GM12891 (cell line): ENCODE results near the gene TSC22D1.

Source experiments
- PAX5 ChIP-seq: IDR thresholded peaks from 2 replicates; pipeline ENCODE4 v1.6.1; 2011; ENCODE audit warnings: low read length, moderate library complexity, mild to moderate bottlenecking; ENCODE audit not compliant: insufficient read depth, severe bottlenecking
- POLR2A ChIP-seq: IDR thresholded peaks from 2 replicates; pipeline ENCODE4 v1.6.1; 2011; ENCODE audit warnings: low read depth, low read length, control low read depth
- POLR2AphosphoS5 ChIP-seq: IDR thresholded peaks from 2 replicates; pipeline ENCODE4 v1.6.1; 2011; ENCODE audit warnings: low read depth, low read length, control low read depth
- POU2F2 ChIP-seq: IDR thresholded peaks from 2 replicates; pipeline ENCODE4 v1.6.1; 2011; ENCODE audit warnings: low read depth, mild to moderate bottlenecking, control low read depth, low read length, moderate library complexity
- SPI1 ChIP-seq: IDR thresholded peaks from 2 replicates; pipeline ENCODE4 v1.6.1; 2011; ENCODE audit warnings: low read depth, low read length, control low read depth
- TAF1 ChIP-seq: IDR thresholded peaks from 2 replicates; pipeline ENCODE4 v1.6.1; 2011; ENCODE audit warnings: low read depth, low read length, control low read depth

DNA sequence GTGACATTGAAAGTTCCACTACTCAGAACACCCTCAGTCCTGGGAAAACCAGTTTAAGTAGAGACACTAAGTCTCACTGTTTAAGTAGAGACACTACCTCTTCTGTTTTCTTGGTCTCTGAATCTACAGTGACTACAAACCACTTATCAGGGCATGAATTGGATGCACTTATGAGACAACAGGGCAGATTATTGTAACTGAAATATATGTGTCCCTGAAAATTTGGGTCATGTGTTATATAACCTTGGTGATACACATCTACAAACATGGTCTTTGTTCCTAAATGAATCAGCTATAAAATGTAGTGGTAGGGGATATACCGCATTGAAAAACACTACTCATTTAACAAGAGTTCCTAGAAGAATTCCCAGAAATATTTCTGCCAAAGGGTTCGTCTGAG lies 146.8 kb downstream of the TSC22D1 start:
- no peak for TF ChIP-seq TAF1
- no peak for TF ChIP-seq POLR2A
- no peak for TF ChIP-seq PAX5
- TF ChIP-seq POLR2AphosphoS5: no peak
- TF ChIP-seq SPI1: no peak
- TF ChIP-seq POU2F2: no peak
